Parathyroid adenoma (tissue), 2 donors: ENCODE measurements around the gene SYNPO2.

Source experiments
- H2AFZ ChIP-seq: fragments of 300-600 bp; sonication (generic); one replicate; pipeline ENCODE4 v1.7.0; 2017; ENCODE audit warnings: antibody characterized with exemption, mild to moderate bottlenecking
- H3K27ac ChIP-seq: fragments of 300-600 bp; sonication (generic); one replicate; pipeline ENCODE4 v1.7.0; 2017
- H3K27me3 ChIP-seq: fragments of 300-600 bp; sonication (generic); one replicate; pipeline ENCODE4 v1.7.0; 2017; ENCODE audit warnings: low read length; ENCODE audit not compliant: control insufficient read depth, insufficient read depth
- H3K36me3 ChIP-seq: fragments of 300-600 bp; sonication (generic); one replicate; pipeline ENCODE4 v1.7.0; 2017; ENCODE audit warnings: low read length; ENCODE audit not compliant: control insufficient read depth, insufficient read depth
- H3K4me1 ChIP-seq: fragments of 300-600 bp; sonication (generic); one replicate; pipeline ENCODE4 v1.7.0; 2017; ENCODE audit warnings: control low read depth
- H3K4me2 ChIP-seq: fragments of 300-600 bp; sonication (generic); one replicate; pipeline ENCODE4 v1.7.0; 2017; ENCODE audit warnings: low read length
- H3K4me3 ChIP-seq: fragments of 300-600 bp; sonication (generic); one replicate; pipeline ENCODE4 v1.7.0; 2017; ENCODE audit warnings: low read depth, low read length
- H3K79me2 ChIP-seq: fragments of 300-600 bp; sonication (generic); one replicate; pipeline ENCODE4 v1.7.0; 2017; ENCODE audit warnings: control low read depth
- H3K9ac ChIP-seq: fragments of 300-600 bp; sonication (generic); one replicate; pipeline ENCODE4 v1.7.0; 2017; ENCODE audit warnings: mild to moderate bottlenecking
- H3K9me3 ChIP-seq: fragments of 300-600 bp; sonication (generic); one replicate; pipeline ENCODE4 v1.7.0; 2017; ENCODE audit warnings: low read length; ENCODE audit not compliant: control insufficient read depth
- TF ChIP-seq, protein P1 (sequence below): fragments of 300-600 bp; sonication (generic); IDR thresholded peaks from one replicate; pipeline ENCODE4 v1.7.0; 2017; ENCODE audit warnings: antibody characterized with exemption, mild to moderate bottlenecking
- donor health status: primary hyperparathyroidism.

SYNPO2 gene

DNA sequence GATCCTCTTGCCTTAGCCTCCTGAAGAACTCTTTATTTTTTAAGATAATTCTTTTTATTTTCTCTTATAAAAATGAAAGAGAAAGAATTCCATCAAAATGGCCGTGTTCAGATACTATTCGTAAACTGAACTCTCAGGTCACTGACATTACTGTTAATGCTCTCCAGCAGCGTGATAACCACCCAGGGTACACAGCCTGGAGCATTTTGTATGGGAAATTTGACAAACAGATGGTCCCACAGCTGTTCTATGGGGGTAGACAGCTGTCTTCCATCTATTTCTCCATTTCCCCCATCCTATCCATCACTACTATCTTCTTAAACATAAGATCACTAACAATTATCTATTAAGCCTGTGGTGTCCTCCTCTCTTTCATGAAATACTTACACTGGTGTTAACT is 47.8 kb downstream of the SYNPO2 start:
- no peak overlapping the region for H3K9ac ChIP-seq
- no peak overlapping the region for H3K4me3 ChIP-seq
- H3K27ac ChIP-seq, result no peak overlapping the region
- no peak overlapping the region for H3K4me2 ChIP-seq
- TF ChIP-seq, protein P1, sequence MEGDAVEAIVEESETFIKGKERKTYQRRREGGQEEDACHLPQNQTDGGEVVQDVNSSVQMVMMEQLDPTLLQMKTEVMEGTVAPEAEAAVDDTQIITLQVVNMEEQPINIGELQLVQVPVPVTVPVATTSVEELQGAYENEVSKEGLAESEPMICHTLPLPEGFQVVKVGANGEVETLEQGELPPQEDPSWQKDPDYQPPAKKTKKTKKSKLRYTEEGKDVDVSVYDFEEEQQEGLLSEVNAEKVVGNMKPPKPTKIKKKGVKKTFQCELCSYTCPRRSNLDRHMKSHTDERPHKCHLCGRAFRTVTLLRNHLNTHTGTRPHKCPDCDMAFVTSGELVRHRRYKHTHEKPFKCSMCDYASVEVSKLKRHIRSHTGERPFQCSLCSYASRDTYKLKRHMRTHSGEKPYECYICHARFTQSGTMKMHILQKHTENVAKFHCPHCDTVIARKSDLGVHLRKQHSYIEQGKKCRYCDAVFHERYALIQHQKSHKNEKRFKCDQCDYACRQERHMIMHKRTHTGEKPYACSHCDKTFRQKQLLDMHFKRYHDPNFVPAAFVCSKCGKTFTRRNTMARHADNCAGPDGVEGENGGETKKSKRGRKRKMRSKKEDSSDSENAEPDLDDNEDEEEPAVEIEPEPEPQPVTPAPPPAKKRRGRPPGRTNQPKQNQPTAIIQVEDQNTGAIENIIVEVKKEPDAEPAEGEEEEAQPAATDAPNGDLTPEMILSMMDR, result no peak
- no peaks in the 10 kb centered on the region for H3K9me3 ChIP-seq
- no peaks in the 10 kb centered on the region for H3K4me1 ChIP-seq
- no peaks in the 10 kb centered on the region for H3K79me2 ChIP-seq
- no peaks in the 10 kb centered on the region for H3K36me3 ChIP-seq
- H2AFZ ChIP-seq, result no peak overlapping the region
- no peaks in the 10 kb centered on the region for H3K27me3 ChIP-seq

DNA sequence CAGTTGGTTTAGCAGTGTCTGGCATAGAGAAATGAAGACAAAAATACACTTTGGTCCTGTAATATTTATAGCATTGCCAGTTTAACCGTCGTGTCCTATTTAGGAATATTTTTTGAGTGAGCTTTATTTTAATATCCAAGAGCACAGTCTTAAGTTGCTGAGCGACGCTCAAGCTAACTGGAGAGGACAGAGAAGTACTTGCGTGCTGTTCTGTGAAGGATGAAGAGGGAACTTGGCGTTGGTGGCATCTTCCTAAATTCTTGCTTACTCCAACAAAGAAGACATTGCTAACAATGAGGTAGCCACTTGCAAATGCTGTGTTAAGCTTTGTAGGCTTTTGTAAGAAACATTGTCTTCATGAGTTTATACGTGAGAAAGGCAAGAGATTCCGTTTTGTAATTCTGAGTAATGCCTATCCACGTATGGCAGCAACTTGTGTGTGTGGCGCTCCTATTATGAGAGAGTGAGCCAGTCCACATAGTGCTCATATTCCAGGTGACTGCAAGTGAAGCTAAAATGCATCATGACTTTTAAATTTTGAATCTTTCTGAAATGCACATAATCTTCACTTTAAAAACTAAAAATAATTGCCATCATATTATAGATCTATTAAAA is 50.6 kb downstream of the SYNPO2 start:
- Histone ChIP-seq H3K4me2 (no peak overlapping the region), H3K27me3 (no peaks in the 10 kb centered on the region), H3K4me3 (no peak overlapping the region), H2AFZ (no peak overlapping the region), H3K36me3 (no peaks in the 10 kb centered on the region), H3K9me3 (no peaks in the 10 kb centered on the region), H3K27ac (no peak overlapping the region), H3K9ac (no peak overlapping the region), H3K79me2 (no peaks in the 10 kb centered on the region), H3K4me1 (no peaks in the 10 kb centered on the region)
- TF ChIP-seq, protein P1, result no peak

DNA sequence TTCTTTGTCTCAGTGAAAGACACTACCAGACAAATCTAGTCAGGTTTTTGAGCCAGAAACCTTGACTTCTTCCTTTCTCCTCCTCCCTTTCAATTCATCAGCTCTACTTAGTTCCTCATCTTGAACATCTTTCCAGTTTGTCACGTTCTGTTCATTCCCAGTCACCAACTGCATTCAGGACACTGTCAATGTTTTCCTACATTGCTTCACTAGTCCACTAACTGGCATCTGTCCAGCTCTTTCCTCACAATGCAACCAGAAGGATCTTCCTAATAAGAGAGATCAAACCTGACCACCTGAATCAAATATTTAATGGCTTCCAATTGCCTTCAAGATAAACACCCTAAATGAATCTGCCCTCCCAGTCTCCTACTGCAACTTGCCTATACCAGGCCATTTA is 52.5 kb downstream of the SYNPO2 start:
- TF ChIP-seq, protein P1, result no peak
- H3K4me3 ChIP-seq, result no peak overlapping the region
- no peaks in the 10 kb centered on the region for H3K36me3 ChIP-seq
- H3K4me1 ChIP-seq, result no peaks in the 10 kb centered on the region
- H3K9me3 ChIP-seq, result no peaks in the 10 kb centered on the region
- no peaks in the 10 kb centered on the region for H3K27me3 ChIP-seq
- H3K9ac ChIP-seq, result no peak overlapping the region
- no peak overlapping the region for H3K27ac ChIP-seq
- no peaks in the 10 kb centered on the region for H3K79me2 ChIP-seq
- no peak overlapping the region for H2AFZ ChIP-seq
- H3K4me2 ChIP-seq, result no peak overlapping the region

DNA sequence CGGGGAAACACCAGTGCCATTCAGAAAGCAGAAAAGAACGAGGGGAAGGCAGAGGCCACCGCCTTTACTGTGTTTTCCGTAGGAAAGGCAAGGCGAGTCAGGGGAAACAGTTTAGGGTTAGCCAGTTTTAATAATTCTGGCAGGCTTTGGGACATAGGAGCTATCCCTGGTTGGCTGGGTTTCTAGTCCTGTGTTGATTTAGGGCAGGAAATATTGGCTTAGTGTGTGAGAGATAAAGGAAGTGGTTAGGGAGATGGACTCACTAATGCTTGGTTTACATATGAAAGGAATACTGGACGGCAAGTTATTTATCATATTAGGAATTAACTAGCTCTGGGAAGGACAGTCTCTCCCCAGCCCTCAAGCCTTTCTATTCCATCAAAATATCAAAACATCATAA is 53.1 kb downstream of the SYNPO2 start:
- no peaks in the 10 kb centered on the region for H3K36me3 ChIP-seq
- H3K4me2 ChIP-seq, result no peak overlapping the region
- H3K4me3 ChIP-seq, result no peak overlapping the region
- TF ChIP-seq, protein P1, result no peak
- H3K27ac ChIP-seq, result no peak overlapping the region
- no peaks in the 10 kb centered on the region for H3K79me2 ChIP-seq
- H3K27me3 ChIP-seq, result no peaks in the 10 kb centered on the region
- no peaks in the 10 kb centered on the region for H3K4me1 ChIP-seq
- H3K9me3 ChIP-seq, result no peaks in the 10 kb centered on the region
- H2AFZ ChIP-seq, result no peak overlapping the region
- H3K9ac ChIP-seq, result no peak overlapping the region

DNA sequence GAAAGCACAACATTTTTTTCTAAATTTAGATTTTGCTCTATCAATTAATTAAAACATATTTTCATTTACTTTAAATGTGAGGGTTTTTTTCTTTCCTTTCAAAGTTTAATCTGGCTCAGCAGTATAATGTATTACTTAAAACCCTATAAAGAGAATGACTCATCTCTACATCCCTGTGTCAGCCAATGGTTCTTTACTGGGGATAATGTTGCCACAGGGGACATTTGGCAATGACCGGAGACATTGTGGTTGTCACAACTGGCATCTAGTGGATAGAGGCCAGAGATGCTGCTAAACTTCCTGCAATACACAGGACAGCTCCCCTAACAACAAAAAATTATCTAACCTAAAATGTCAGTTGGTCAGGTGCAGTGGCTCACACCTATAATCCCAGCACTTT is 53.8 kb downstream of the SYNPO2 start:
- Histone ChIP-seq H3K9me3 (no peaks in the 10 kb centered on the region), H3K9ac (no peak overlapping the region), H3K27ac (no peak overlapping the region), H3K27me3 (no peaks in the 10 kb centered on the region), H3K79me2 (no peaks in the 10 kb centered on the region), H2AFZ (no peak overlapping the region), H3K4me3 (no peak overlapping the region), H3K4me2 (no peak overlapping the region), H3K4me1 (no peaks in the 10 kb centered on the region), H3K36me3 (no peaks in the 10 kb centered on the region)
- TF ChIP-seq, protein P1, result no peak
